Neural cell (in vitro differentiated cells): ENCODE data around the gene DHX58. TPM values are rescaled to one million over a fixed set of nuclear protein-coding genes. Genes with fewer than 3 reads are reported as not detected.

Experiments
- H2AFZ ChIP-seq: fragments of 200-600, 300-800 bp; sonication (generic), shearing (Covaris generic); 2 replicates; pipeline ENCODE4 v1.6.0; 2014; ENCODE audit warnings: low read depth, mild to moderate bottlenecking, antibody characterized with exemption, low read length, moderate library complexity
- H3F3A ChIP-seq: fragments of 200-600 bp; shearing (Covaris generic); 2 replicates; pipeline ENCODE4 v1.6.1; 2016; ENCODE audit warnings: mild to moderate bottlenecking, moderate library complexity, mixed read lengths, antibody characterized with exemption, low read length; ENCODE audit not compliant: insufficient read depth, poor library complexity, severe bottlenecking
- H3K27ac ChIP-seq: fragments of 200-600, 300-800 bp; sonication (generic), shearing (Covaris generic); 2 replicates; pipeline ENCODE4 v1.5.1; 2014; ENCODE audit warnings: mild to moderate bottlenecking, low read length, moderate library complexity
- H3K27me3 ChIP-seq: fragments of 300-800, 200-600 bp; sonication (generic), shearing (Covaris generic); 2 replicates; pipeline ENCODE4 v1.6.0; 2014; ENCODE audit warnings: mild to moderate bottlenecking, low read depth, low read length, moderate library complexity; ENCODE audit not compliant: insufficient read depth
- H3K36me3 ChIP-seq: fragments of 300-800, 200-600 bp; sonication (generic), shearing (Covaris generic); 2 replicates; pipeline ENCODE4 v1.5.1; 2014; ENCODE audit warnings: mild to moderate bottlenecking, antibody characterized with exemption, low read length, moderate library complexity; ENCODE audit not compliant: insufficient read depth
- H3K4me2 ChIP-seq: fragments of 300-800, 200-600 bp; sonication (generic), shearing (Covaris generic); 2 replicates; pipeline ENCODE4 v1.6.0; 2014; ENCODE audit warnings: mild to moderate bottlenecking, low read length
- H3K4me3 ChIP-seq: fragments of 300-800, 200-600 bp; sonication (generic), shearing (Covaris generic); 2 replicates; pipeline ENCODE4 v1.5.1; 2014; ENCODE audit warnings: mild to moderate bottlenecking, low read length, moderate library complexity
- H3K79me2 ChIP-seq: fragments of 200-600 bp; shearing (Covaris generic); replicated peaks from 2 replicates; pipeline ENCODE4 v1.6.0; 2014; ENCODE audit warnings: mild to moderate bottlenecking, low read length, moderate library complexity; ENCODE audit not compliant: insufficient read depth
- H3K9ac ChIP-seq: fragments of 300-800, 200-600 bp; sonication (generic), shearing (Covaris generic); 2 replicates; pipeline ENCODE4 v1.6.1; 2016; ENCODE audit warnings: mild to moderate bottlenecking, low read length, mixed read lengths
- H3K9me2 ChIP-seq: fragments of 200-600 bp; shearing (Covaris generic); 2 replicates; pipeline ENCODE4 v1.6.1; 2016; ENCODE audit warnings: mild to moderate bottlenecking, low read length, mixed read lengths; ENCODE audit not compliant: insufficient read depth
- H3K9me3 ChIP-seq: fragments of 200-600, 300-800 bp; sonication (generic), shearing (Covaris generic); 2 replicates; pipeline ENCODE4 v1.6.1; 2016; ENCODE audit warnings: mild to moderate bottlenecking, mixed run types, low read length, moderate library complexity, mixed read lengths
- H4K20me1 ChIP-seq: fragments of 200-600 bp; shearing (Covaris generic); 2 replicates; pipeline ENCODE4 v1.6.1; 2016; ENCODE audit warnings: mild to moderate bottlenecking, mixed run types; ENCODE audit not compliant: insufficient read depth
- EP300 ChIP-seq: fragments of 450-650 bp; conservative IDR thresholded peaks from 2 replicates; pipeline ENCODE4 v1.6.1; 2014; ENCODE audit warnings: antibody characterized with exemption, mild to moderate bottlenecking, moderate library complexity; ENCODE audit not compliant: poor library complexity, severe bottlenecking
- EZH2 ChIP-seq: fragments of 200-600, 300-800 bp; shearing (Covaris generic), sonication (generic); IDR thresholded peaks from 2 replicates; pipeline ENCODE4 v1.6.1; 2014; ENCODE audit warnings: antibody characterized with exemption, low read length, borderline replicate concordance, mild to moderate bottlenecking; ENCODE audit not compliant: insufficient read depth, poor library complexity, severe bottlenecking
- MXI1 ChIP-seq: fragments of 450-650 bp; conservative IDR thresholded peaks from 2 replicates; pipeline ENCODE4 v1.6.1; 2014; ENCODE audit warnings: antibody characterized with exemption, mild to moderate bottlenecking; ENCODE audit not compliant: poor library complexity, severe bottlenecking
- POLR2AphosphoS5 ChIP-seq: IDR thresholded peaks from 2 replicates; pipeline ENCODE4 v1.6.1; 2012
- RAD21 ChIP-seq: fragments of 450-650 bp; conservative IDR thresholded peaks from 2 replicates; pipeline ENCODE4 v1.6.1; 2014; ENCODE audit warnings: antibody characterized with exemption, mild to moderate bottlenecking, moderate library complexity
- REST ChIP-seq: IDR thresholded peaks from 2 replicates; pipeline ENCODE4 v1.6.1; 2012; ENCODE audit warnings: borderline replicate concordance
- SMC3 ChIP-seq: fragments of 450-650 bp; conservative IDR thresholded peaks from 2 replicates; pipeline ENCODE4 v1.6.1; 2014; ENCODE audit warnings: antibody characterized with exemption, mild to moderate bottlenecking, moderate library complexity; ENCODE audit not compliant: poor library complexity
- TAF1 ChIP-seq: IDR thresholded peaks from 2 replicates; pipeline ENCODE4 v1.6.1; 2012; ENCODE audit warnings: low read depth
- polyA plus RNA-seq: library from polyadenylated mRNA; depleted of rRNA; stranded (reverse); fragments of >200 nt; gene quantifications from 2 replicates; pipeline ENCODE4 v1.2.3, GENCODE V29; 2014
- TF ChIP-seq, protein P1 (sequence below): fragments of 450-650 bp; IDR thresholded peaks from 2 replicates; pipeline ENCODE4 v1.5.1; 2014; ENCODE audit warnings: antibody characterized with exemption, mild to moderate bottlenecking, moderate library complexity; ENCODE audit not compliant: poor library complexity, severe bottlenecking

DHX58 gene
- polyA plus RNA-seq, 1 donor from 2014 or later = 0.87 TPM

- no peaks in the 10 kb centered on the region for H3K36me3 ChIP-seq
- no peaks in the 10 kb centered on the region for H4K20me1 ChIP-seq
- H3K9ac ChIP-seq = no peak overlapping the region
- no peaks in the 10 kb centered on the region for H3K79me2 ChIP-seq
- H3F3A ChIP-seq = no peaks in the 10 kb centered on the region
- no peak overlapping the region for H2AFZ ChIP-seq
- no peak overlapping the region for H3K4me3 ChIP-seq
- H3K9me3 ChIP-seq = no peaks in the 10 kb centered on the region
- H3K27ac ChIP-seq = no peak overlapping the region
- TF ChIP-seq MXI1 = no peak
- TF ChIP-seq TAF1 = no peak
- no peak for TF ChIP-seq EP300
- no peak for TF ChIP-seq SMC3
- TF ChIP-seq RAD21 = no peak
- no peak for TF ChIP-seq POLR2AphosphoS5
- TF ChIP-seq EZH2 = no peak
- TF ChIP-seq REST = no peak
- TF ChIP-seq, protein P1, sequence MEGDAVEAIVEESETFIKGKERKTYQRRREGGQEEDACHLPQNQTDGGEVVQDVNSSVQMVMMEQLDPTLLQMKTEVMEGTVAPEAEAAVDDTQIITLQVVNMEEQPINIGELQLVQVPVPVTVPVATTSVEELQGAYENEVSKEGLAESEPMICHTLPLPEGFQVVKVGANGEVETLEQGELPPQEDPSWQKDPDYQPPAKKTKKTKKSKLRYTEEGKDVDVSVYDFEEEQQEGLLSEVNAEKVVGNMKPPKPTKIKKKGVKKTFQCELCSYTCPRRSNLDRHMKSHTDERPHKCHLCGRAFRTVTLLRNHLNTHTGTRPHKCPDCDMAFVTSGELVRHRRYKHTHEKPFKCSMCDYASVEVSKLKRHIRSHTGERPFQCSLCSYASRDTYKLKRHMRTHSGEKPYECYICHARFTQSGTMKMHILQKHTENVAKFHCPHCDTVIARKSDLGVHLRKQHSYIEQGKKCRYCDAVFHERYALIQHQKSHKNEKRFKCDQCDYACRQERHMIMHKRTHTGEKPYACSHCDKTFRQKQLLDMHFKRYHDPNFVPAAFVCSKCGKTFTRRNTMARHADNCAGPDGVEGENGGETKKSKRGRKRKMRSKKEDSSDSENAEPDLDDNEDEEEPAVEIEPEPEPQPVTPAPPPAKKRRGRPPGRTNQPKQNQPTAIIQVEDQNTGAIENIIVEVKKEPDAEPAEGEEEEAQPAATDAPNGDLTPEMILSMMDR = no peak
- H3K9me2 ChIP-seq = no peaks in the 10 kb centered on the region
- H3K4me2 ChIP-seq = no peak overlapping the region
- H3K27me3 ChIP-seq = no peaks in the 10 kb centered on the region
Measured at GRCh38 chr17:42114118-42114517, 1.6 kb upstream of the DHX58 start.

DNA sequence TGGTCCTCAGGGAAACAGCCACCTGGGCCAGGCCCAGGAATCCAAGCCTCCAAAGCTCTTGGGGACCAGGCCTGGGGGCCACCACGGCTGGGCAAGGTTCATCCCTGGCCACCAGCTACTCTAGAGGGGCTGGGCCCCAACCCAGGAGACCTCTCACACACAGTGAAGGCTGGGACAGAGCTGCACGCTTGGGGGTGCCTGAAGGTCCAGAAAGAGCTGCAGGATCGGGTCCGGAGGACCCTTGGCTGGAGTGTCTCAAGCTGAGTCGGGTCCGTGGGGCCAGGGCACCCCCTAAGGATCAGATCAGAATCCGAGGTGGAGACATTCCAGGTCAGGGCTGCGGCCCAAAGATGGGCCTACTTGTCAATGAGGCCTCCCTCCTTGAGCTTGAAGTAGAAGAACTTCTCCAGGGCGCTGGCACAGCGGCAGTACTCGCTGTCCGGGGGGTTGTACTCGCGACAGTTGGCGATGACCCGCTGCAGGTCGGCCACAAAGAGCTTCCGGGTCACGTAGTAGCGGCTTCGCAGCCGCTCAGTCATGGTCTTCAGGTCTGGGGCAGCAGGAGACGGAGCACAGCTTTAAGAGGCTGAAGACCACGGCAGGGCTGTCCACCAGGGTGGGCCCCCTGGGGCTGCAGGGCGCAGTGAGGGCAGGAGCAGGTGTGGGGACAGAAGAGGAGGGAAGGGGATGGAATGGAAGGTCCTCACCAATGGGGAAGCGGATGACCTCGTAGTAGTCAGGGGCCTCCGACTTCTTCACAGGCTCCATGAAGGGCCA is 967 bp upstream of the DHX58 start:
- Histone ChIP-seq H3K27me3 (no peaks in the 10 kb centered on the region), H2AFZ (no peak overlapping the region), H3K9ac (no peak overlapping the region)

More for the DNA sequence above, 967 bp upstream of the DHX58 start:
- no peaks in the 10 kb centered on the region for H3K9me2 ChIP-seq
- no peak overlapping the region for H3K4me3 ChIP-seq
- TF ChIP-seq EZH2 = no peak
- no peak for TF ChIP-seq RAD21
- no peak for TF ChIP-seq SMC3
- no peak for TF ChIP-seq MXI1
- TF ChIP-seq POLR2AphosphoS5 = no peak
- TF ChIP-seq REST = no peak
- TF ChIP-seq, protein P1 = no peak
- TF ChIP-seq TAF1 = no peak
- TF ChIP-seq EP300 = no peak
- H4K20me1 ChIP-seq = no peaks in the 10 kb centered on the region
- no peaks in the 10 kb centered on the region for H3K9me3 ChIP-seq
- no peaks in the 10 kb centered on the region for H3K36me3 ChIP-seq
- H3K27ac ChIP-seq = no peak overlapping the region
- H3K4me2 ChIP-seq = no peak overlapping the region
- no peaks in the 10 kb centered on the region for H3F3A ChIP-seq
- no peaks in the 10 kb centered on the region for H3K79me2 ChIP-seq
